ENCODE data around the gene KRT23. TPM values are rescaled to one million over a fixed set of nuclear protein-coding genes. Genes with fewer than 3 reads are reported as not detected.
"Not testable (repeated sequence)": the region's sequence is repeated elsewhere in the genome, so short reads cannot be mapped to it uniquely, and the experiment has no call there.

KRT23 gene
- total RNA-seq, 2 experiments from 2014 or later: not detected

GRCh38 chr17:40944531-40944930 lies 7.1 kb upstream of the KRT23 start:
- no peak for DNase-seq
- Mint-ChIP-seq H3K36me3 (no peaks in the 10 kb centered on the region), H3K27ac (no peak overlapping the region), H3K27me3 (peaks cover 45% of the 10 kb centered on the region), H3K9me3 (no peaks in the 10 kb centered on the region), H3K4me3 (no peak overlapping the region), H3K4me1 (ENCODE audit: low read depth) (no peaks in the 10 kb centered on the region)
- intact Hi-C loops (cut with micrococcal nuclease): no loop called here
- POLR2A ChIA-PET: interaction anchor here (0.5 kb wide), 1 partner anchor 10 kb away, joined by 3 read pairs; no protein-coding TSS in a partner anchor
- CTCF ChIA-PET: interaction anchor here (0.6 kb wide), 1 partner anchor 705 kb away, joined by 3 read pairs; no protein-coding TSS in a partner anchor

- peaks cover 32% of the 10 kb centered on the region for H3K27me3 Mint-ChIP-seq
- ChIA-PET POLR2A (no interaction called here), CTCF (no interaction called here)
- H3K9me3 Mint-ChIP-seq: no peaks in the 10 kb centered on the region
- intact Hi-C loops (cut with micrococcal nuclease): no loop called here
- H3K36me3 Mint-ChIP-seq: no peaks in the 10 kb centered on the region
- H3K27ac Mint-ChIP-seq: no peak overlapping the region
- no peak overlapping the region for H3K4me3 Mint-ChIP-seq
- no peak for DNase-seq
- no peaks in the 10 kb centered on the region for H3K4me1 Mint-ChIP-seq (ENCODE audit: low read depth)
Measured at GRCh38 chr17:40942553-40942952, 5.1 kb upstream of the KRT23 start.

- ChIA-PET POLR2A (no interaction called here), CTCF (no interaction called here)
- Mint-ChIP-seq H3K27ac (no peak overlapping the region), H3K27me3 (peaks cover 17% of the 10 kb centered on the region), H3K9me3 (no peaks in the 10 kb centered on the region), H3K36me3 (no peaks in the 10 kb centered on the region), H3K4me1 (ENCODE audit: low read depth) (no peaks in the 10 kb centered on the region), H3K4me3 (no peak overlapping the region)
- no peak for DNase-seq
- intact Hi-C loops (cut with micrococcal nuclease): no loop called here
Measured at GRCh38 chr17:40940266-40940665, 2.8 kb upstream of the KRT23 start.

- CTCF ChIA-PET: interaction anchor here (0.5 to 0.7 kb wide), 2 partner anchors 18 to 796 kb away, joined by 4 read pairs; partner anchors contain the start of gene HAP1
- Mint-ChIP-seq H3K4me3 (no peak overlapping the region), H3K9me3 (no peaks in the 10 kb centered on the region), H3K4me1 (ENCODE audit: low read depth) (no peaks in the 10 kb centered on the region), H3K27me3 (peaks cover 10% of the 10 kb centered on the region), H3K36me3 (no peaks in the 10 kb centered on the region), H3K27ac (no peak overlapping the region)
- POLR2A ChIA-PET: no interaction called here
- DNase-seq: no peak
- intact Hi-C loops (cut with micrococcal nuclease): no loop called here
Measured at GRCh38 chr17:40938981-40939380, 1.5 kb upstream of the KRT23 start.

GRCh38 chr17:40936976-40937375 lies 470 bp downstream of the KRT23 start:
- Mint-ChIP-seq H3K27me3 (peaks cover 9% of the 10 kb centered on the region), H3K4me1 (ENCODE audit: low read depth) (no peaks in the 10 kb centered on the region), H3K9me3 (no peaks in the 10 kb centered on the region), H3K36me3 (no peaks in the 10 kb centered on the region), H3K27ac (no peak overlapping the region), H3K4me3 (no peak overlapping the region)
- intact Hi-C loops (cut with micrococcal nuclease): no loop called here
- ChIA-PET CTCF (no interaction called here), POLR2A (no interaction called here)
- no peak for DNase-seq

- H3K4me3 Mint-ChIP-seq: no peak overlapping the region
Measured at GRCh38 chr17:40936437-40936971, 942 bp downstream of the KRT23 start.

GRCh38 chr17:40935624-40936023 lies 1.8 kb downstream of the KRT23 start:
- ChIA-PET CTCF (interaction anchor here (0.8 kb wide), 1 partner anchor 613 kb away, joined by 3 read pairs; no protein-coding TSS in a partner anchor), POLR2A (no interaction called here)
- DNase-seq: no peak
- Mint-ChIP-seq H3K9me3 (no peaks in the 10 kb centered on the region), H3K36me3 (no peaks in the 10 kb centered on the region), H3K4me1 (ENCODE audit: low read depth) (no peaks in the 10 kb centered on the region), H3K27me3 (peaks cover 9% of the 10 kb centered on the region), H3K27ac (no peak overlapping the region), H3K4me3 (no peak overlapping the region)
- intact Hi-C loops (cut with micrococcal nuclease): no loop called here

More at GRCh38 chr17:40936437-40936971, 942 bp downstream of the KRT23 start:
- intact Hi-C loops (cut with micrococcal nuclease): no loop called here
- ChIA-PET POLR2A (no interaction called here), CTCF (no interaction called here)
- Mint-ChIP-seq H3K4me1 (ENCODE audit: low read depth) (no peaks in the 10 kb centered on the region), H3K36me3 (no peaks in the 10 kb centered on the region), H3K9me3 (no peaks in the 10 kb centered on the region), H3K27me3 (peaks cover 9% of the 10 kb centered on the region), H3K27ac (no peak overlapping the region)
- no peak for DNase-seq

- no peak overlapping the region for H3K27ac Mint-ChIP-seq
- peaks cover 8% of the 10 kb centered on the region for H3K27me3 Mint-ChIP-seq
- H3K4me1 Mint-ChIP-seq (ENCODE audit: low read depth): no peaks in the 10 kb centered on the region
- no peak for DNase-seq
- ChIA-PET CTCF (no interaction called here), POLR2A (no interaction called here)
- no peaks in the 10 kb centered on the region for H3K9me3 Mint-ChIP-seq
- intact Hi-C loops (cut with micrococcal nuclease): no loop called here
- no peak overlapping the region for H3K4me3 Mint-ChIP-seq
- no peaks in the 10 kb centered on the region for H3K36me3 Mint-ChIP-seq
Measured at GRCh38 chr17:40932608-40933007, 4.8 kb downstream of the KRT23 start.

- no peaks in the 10 kb centered on the region for H3K36me3 Mint-ChIP-seq
- ChIA-PET CTCF (interaction anchor here (1.1 kb wide), 1 partner anchor 617 kb away, joined by 4 read pairs; no protein-coding TSS in a partner anchor), POLR2A (no interaction called here)
- H3K27ac Mint-ChIP-seq: no peak overlapping the region
- no peaks in the 10 kb centered on the region for H3K4me1 Mint-ChIP-seq (ENCODE audit: low read depth)
- no peaks in the 10 kb centered on the region for H3K9me3 Mint-ChIP-seq
- intact Hi-C loops (cut with micrococcal nuclease): no loop called here
- no peak overlapping the region for H3K4me3 Mint-ChIP-seq
- no peak for DNase-seq
- peaks cover 11% of the 10 kb centered on the region for H3K27me3 Mint-ChIP-seq
Measured at GRCh38 chr17:40931311-40931710, 6.1 kb downstream of the KRT23 start.

GRCh38 chr17:40926341-40926740 lies 11.1 kb downstream of the KRT23 start:
- H3K27me3 Mint-ChIP-seq: peaks cover 8% of the 10 kb centered on the region
- H3K9me3 Mint-ChIP-seq: no peaks in the 10 kb centered on the region
- H3K4me1 Mint-ChIP-seq (ENCODE audit: low read depth): peaks cover 1% of the 10 kb centered on the region
- no peak overlapping the region for H3K27ac Mint-ChIP-seq
- intact Hi-C loops (cut with micrococcal nuclease): no loop called here
- no peaks in the 10 kb centered on the region for H3K36me3 Mint-ChIP-seq
- ChIA-PET CTCF (no interaction called here), POLR2A (no interaction called here)
- no peak overlapping the region for H3K4me3 Mint-ChIP-seq
- DNase-seq: no peak

- ChIA-PET POLR2A (no interaction called here), CTCF (no interaction called here)
- Mint-ChIP-seq H3K4me1 (ENCODE audit: low read depth) (peaks cover 5% of the 10 kb centered on the region), H3K9me3 (no peaks in the 10 kb centered on the region), H3K36me3 (no peaks in the 10 kb centered on the region), H3K4me3 (no peak overlapping the region), H3K27me3 (peaks cover 8% of the 10 kb centered on the region), H3K27ac (no peak overlapping the region)
- DNase-seq: no peak
- intact Hi-C loops (cut with micrococcal nuclease): no loop called here
Measured at GRCh38 chr17:40922239-40922638, 15.2 kb downstream of the KRT23 start.

GRCh38 chr17:40921026-40921425 lies 16.4 kb downstream of the KRT23 start:
- Mint-ChIP-seq H3K27ac (no peak overlapping the region), H3K4me1 (ENCODE audit: low read depth) (peaks cover 5% of the 10 kb centered on the region), H3K9me3 (no peaks in the 10 kb centered on the region), H3K36me3 (no peaks in the 10 kb centered on the region), H3K27me3 (peaks cover 4% of the 10 kb centered on the region), H3K4me3 (no peak overlapping the region)
- no peak for DNase-seq
- ChIA-PET POLR2A (no interaction called here), CTCF (no interaction called here)
- intact Hi-C loops (cut with micrococcal nuclease): no loop called here

- POLR2A ChIA-PET, H3K36me3 Mint-ChIP-seq, DNase-seq, H3K9me3 Mint-ChIP-seq, H3K27me3 Mint-ChIP-seq, H3K4me3 Mint-ChIP-seq, H3K27ac Mint-ChIP-seq: not testable (repeated sequence)
- H3K4me1 Mint-ChIP-seq (ENCODE audit: low read depth): peaks cover 12% of the 10 kb centered on the region
- CTCF ChIA-PET: interaction anchor here (0.6 to 1.5 kb wide), 4 partner anchors 299 to 749 kb away, joined by 3 to 4 read pairs (median 3); no protein-coding TSS in a partner anchor
- intact Hi-C loops (cut with micrococcal nuclease): loop anchor here (5.0 kb wide), 1 partner anchor 420 kb away; no protein-coding TSS in a partner anchor
Measured at GRCh38 chr17:40917116-40917515, 20.3 kb downstream of the KRT23 start.

Data from activated CD4-positive, alpha-beta memory T cell treated with anti-CD3 and anti-CD28 coated beads for 36 hours (primary cell).